Measurements from ENCODE around the gene KDM1B. TPM values are rescaled to one million over a fixed set of nuclear protein-coding genes. Genes with fewer than 3 reads are reported as not detected.

Gene KDM1B
- total RNA-seq, 2 donors from 2014 or later = 11.0 to 31.8 TPM

- Histone ChIP-seq H3K4me3 (no peak overlapping the region), H3K4me1 (replicated peaks) (no peaks in the 10 kb centered on the region), H3K27me3 (replicated peaks; ENCODE audit: insufficient read depth) (no peaks in the 10 kb centered on the region), H3K27ac (peak overlapping the region in 1 of 2 donors; percentile 13), H3K9me3 (no peaks in the 10 kb centered on the region), H3K36me3 (no peaks in the 10 kb centered on the region)
- intact Hi-C loops (cut with DNase I) = no loop called here
- TF ChIP-seq POLR2A (IDR thresholded peaks at IDR 0.05) (no peak), POLR2AphosphoS5 (IDR thresholded peaks at IDR 0.05) (no peak), CTCF (IDR thresholded peaks at IDR 0.05) (no peak)
- no peak for DNase-seq (ENCODE audit: low spot score)
Measured at GRCh38 chr6:18246205-18246604, 91.0 kb downstream of the KDM1B start.

GRCh38 chr6:18247002-18247401 lies 91.8 kb downstream of the KDM1B start:
- Histone ChIP-seq H3K27me3 (replicated peaks; ENCODE audit: insufficient read depth) (no peaks in the 10 kb centered on the region), H3K4me1 (replicated peaks) (no peaks in the 10 kb centered on the region), H3K4me3 (no peak overlapping the region), H3K9me3 (no peaks in the 10 kb centered on the region), H3K36me3 (no peaks in the 10 kb centered on the region), H3K27ac (peak overlapping the region in 1 of 2 donors; percentile 13)
- intact Hi-C loops (cut with DNase I) = no loop called here
- TF ChIP-seq CTCF (IDR thresholded peaks at IDR 0.05) (no peak), POLR2A (IDR thresholded peaks at IDR 0.05) (no peak), POLR2AphosphoS5 (IDR thresholded peaks at IDR 0.05) (no peak)
- no peak for DNase-seq (ENCODE audit: low spot score)

- Histone ChIP-seq H3K36me3 (no peaks in the 10 kb centered on the region), H3K4me1 (replicated peaks) (no peaks in the 10 kb centered on the region), H3K27me3 (replicated peaks; ENCODE audit: insufficient read depth) (no peaks in the 10 kb centered on the region), H3K27ac (no peak overlapping the region), H3K4me3 (no peak overlapping the region), H3K9me3 (no peaks in the 10 kb centered on the region)
- 97% methylated on average over 2 of the region's 2 CpGs for WGBS
- TF ChIP-seq POLR2A (IDR thresholded peaks at IDR 0.05) (no peak), POLR2AphosphoS5 (IDR thresholded peaks at IDR 0.05) (no peak), CTCF (IDR thresholded peaks at IDR 0.05) (no peak)
- intact Hi-C loops (cut with DNase I) = no loop called here
- DNase-seq (ENCODE audit: low spot score) = no peak
Measured at GRCh38 chr6:18248698-18249097, 93.5 kb downstream of the KDM1B start.

GRCh38 chr6:18249271-18249670 lies 94.0 kb downstream of the KDM1B start:
- intact Hi-C loops (cut with DNase I) = no loop called here
- WGBS = 92% methylated on average over 4 of the region's 4 CpGs
- H3K9me3 ChIP-seq = no peaks in the 10 kb centered on the region
- TF ChIP-seq CTCF (IDR thresholded peaks at IDR 0.05) = no peak
- no peak for TF ChIP-seq POLR2AphosphoS5 (IDR thresholded peaks at IDR 0.05)
- no peak for TF ChIP-seq POLR2A (IDR thresholded peaks at IDR 0.05)
- no peaks in the 10 kb centered on the region for H3K36me3 ChIP-seq
- H3K4me1 ChIP-seq (replicated peaks) = no peaks in the 10 kb centered on the region
- H3K27ac ChIP-seq = no peak overlapping the region
- H3K27me3 ChIP-seq (replicated peaks; ENCODE audit: insufficient read depth) = no peaks in the 10 kb centered on the region
- DNase-seq (ENCODE audit: low spot score) = no peak
- H3K4me3 ChIP-seq = no peak overlapping the region

DNA sequence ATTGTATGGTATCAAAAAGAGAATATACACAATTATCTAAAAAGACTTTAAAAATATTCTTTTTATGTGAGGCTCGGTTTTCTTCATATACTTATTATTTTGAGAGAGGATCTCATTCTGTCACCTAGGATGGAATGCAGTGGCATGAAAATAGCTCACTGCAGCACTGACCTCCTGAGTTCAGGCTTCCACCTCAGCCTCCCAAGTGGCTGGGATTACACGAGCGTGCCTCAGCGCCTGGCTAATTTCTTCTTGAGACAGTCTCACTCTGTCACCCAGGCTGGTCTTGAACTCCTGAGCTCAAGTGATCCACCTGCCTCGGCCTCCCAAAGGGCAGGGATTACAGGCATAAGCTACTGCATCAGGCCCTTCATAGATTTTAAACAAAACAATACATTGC lies 98.4 kb downstream of the KDM1B start:
- H3K4me3 ChIP-seq = no peak overlapping the region
- H3K27me3 ChIP-seq (replicated peaks; ENCODE audit: insufficient read depth) = no peaks in the 10 kb centered on the region
- intact Hi-C loops (cut with DNase I) = no loop called here
- H3K4me1 ChIP-seq (replicated peaks) = no peaks in the 10 kb centered on the region
- no peaks in the 10 kb centered on the region for H3K36me3 ChIP-seq
- WGBS = 90% methylated on average over 5 of the region's 5 CpGs
- no peak for DNase-seq (ENCODE audit: low spot score)
- no peaks in the 10 kb centered on the region for H3K9me3 ChIP-seq
- H3K27ac ChIP-seq = no peak overlapping the region
- TF ChIP-seq POLR2A (IDR thresholded peaks at IDR 0.05) (no peak), CTCF (IDR thresholded peaks at IDR 0.05) (no peak), POLR2AphosphoS5 (IDR thresholded peaks at IDR 0.05) (no peak)

Data from prostate gland (tissue), 2 donors.